Activated naive CD4-positive, alpha-beta T cell treated with Interleukin-2 at 50 U/mL for 16 hours (primary cell): ENCODE measurements around the gene CERCAM.
"Not testable (repeated sequence)": the region's sequence is repeated elsewhere in the genome, so short reads cannot be mapped to it uniquely, and the experiment has no call there.

Experiments used
- DNase-seq: peaks from one replicate; pipeline ENCODE4 v3.0.0-alpha.2; 2020

Gene CERCAM

DNA sequence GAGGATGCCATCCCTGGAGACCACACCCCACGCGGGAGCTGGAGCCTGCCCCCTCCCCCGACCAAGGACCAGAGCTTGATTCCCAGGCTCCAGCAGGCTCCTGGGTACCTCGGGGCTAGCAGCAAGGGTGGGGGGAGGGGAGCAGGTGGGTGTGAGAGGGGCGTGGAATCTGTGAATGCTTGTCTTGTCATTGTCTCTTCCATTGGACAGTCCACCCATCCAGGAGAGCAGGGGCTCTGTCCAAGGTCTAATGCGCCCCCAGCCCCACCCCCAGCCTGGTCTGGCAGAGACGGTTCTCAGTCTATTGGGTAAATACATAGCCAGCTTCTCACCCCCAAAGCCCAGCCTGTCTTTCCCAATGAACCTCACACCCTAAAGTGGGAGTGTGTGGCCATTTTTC lies 26.7 kb upstream of the CERCAM start:
- DNase-seq, result no peak

DNA sequence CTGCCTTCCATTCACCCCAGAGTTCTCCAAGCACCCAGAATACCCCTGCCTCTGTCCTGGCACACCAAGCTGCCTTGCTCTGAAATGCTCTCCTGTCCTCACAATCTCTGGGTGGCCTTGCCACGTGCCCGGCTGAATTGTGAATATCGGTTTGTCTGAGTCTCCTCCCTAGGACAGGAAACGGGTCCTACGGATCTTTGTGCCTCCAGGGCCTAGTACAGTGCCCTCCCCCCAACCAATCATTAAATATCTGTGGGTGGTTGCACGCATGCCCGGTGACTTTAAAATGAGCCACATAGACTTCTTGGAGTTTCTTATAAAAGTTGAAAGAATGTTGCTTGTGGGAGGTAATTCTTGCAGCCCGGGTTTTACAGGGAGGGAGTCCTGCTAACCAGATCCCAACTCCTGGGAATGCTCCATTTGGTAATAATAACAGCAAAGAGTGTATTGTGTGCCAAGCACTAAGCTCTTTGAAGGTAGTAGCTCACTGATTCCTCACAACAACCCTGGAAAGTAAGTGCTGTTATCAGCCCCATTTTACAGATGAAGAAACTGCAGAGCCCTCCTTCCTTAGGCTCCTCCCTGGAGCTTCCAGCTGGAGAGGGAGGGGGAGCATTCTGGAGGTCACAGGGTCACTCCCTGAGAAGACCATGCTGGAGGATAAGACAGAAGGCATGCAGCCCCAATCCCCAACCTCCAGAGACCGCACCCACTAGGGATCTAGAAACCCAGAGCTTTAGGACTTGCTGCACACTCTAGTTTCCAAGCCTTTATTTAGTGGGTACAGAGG lies 26.1 kb upstream of the CERCAM start:
- DNase-seq, result no peak

DNA sequence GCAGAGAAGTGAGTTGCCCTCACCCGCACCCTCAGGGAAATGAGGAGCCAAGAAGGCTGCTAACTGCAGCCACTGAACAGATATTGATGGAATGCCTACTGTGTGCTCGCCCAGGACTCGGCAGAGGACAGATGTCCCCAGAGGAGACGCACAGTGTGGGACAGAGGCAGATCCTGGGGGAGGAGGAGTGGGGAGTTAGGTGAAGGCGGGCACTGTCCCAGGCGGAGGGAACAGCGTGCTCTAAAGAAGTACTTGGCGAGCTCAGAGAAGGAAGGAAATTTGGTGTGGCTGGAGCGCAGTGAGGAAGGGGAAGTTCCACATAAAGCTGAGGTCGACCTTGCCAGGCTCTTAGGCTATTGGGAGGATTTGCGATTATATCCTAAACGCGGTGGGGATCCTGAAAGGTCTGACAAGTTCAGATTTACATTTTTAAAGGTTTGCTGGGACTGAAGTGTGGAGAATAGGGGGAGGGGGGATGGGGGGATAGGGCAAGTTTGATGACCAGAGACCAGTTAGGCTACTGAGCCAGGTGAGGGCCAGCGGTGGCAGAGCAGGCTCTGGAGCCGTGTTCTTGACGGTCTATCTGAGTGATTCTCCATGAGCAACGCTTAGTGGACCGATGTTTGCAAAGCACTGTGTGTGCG lies 23.6 kb upstream of the CERCAM start:
- DNase-seq, result no peak

DNA sequence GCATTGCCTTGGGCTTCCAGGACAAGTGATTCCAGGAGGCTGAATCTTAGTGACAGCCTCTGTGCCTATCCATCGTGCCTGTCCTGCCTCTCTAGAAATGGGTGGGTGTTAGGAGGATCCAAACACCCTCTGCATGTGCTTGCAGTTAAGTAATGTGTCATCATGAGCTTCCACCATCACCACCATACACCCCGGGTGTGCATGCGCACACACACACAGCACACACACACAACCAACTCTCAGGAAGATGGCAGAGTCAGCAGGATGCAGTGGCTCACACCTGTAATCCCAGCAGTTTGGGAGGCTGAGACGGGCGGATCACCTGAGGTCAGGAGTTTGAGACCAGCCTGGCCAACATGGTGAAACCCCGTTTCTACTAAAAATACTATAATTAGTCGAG lies 22.8 kb upstream of the CERCAM start:
- DNase-seq, result no peak

DNA sequence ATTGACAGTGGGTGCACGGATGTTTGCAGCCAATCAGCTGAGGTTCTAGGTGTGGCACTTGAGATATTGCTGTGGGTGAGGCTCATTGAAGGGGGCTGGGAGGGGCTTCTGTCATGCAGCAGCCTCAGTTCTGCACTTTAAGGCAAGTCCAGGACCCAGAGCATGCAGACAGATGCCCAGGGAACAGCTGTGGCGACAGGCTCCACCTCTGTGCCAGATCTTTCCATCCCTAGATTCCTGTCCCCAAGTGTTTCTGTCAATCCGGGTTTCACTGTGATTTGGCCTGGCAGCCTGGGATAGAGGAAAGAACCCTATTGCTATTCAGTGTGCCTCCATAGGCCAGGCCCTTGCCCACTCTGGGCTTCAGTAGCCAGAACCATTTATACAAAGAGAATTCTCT lies 20.8 kb upstream of the CERCAM start:
- no peak for DNase-seq

DNA sequence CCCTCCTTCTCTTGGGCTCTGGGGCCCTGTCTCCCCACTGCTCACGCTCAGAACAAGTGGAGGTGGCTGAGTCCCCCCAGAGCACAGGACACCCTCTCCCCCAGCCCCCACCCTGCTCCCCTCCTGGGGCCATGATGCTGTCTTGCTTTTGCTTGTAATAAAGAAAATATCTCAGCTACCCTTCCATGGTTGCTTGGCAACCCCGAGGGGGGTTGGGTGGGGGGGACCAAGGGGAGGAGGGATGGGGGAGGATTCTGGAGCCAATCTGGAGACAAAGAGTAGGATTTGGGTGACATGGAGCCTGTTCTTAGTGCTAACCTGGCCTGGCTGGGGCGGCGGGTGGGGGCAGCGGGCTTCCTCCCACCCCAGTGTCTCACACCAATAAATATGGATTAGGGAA lies 16.1 kb upstream of the CERCAM start:
- no peak for DNase-seq

DNA sequence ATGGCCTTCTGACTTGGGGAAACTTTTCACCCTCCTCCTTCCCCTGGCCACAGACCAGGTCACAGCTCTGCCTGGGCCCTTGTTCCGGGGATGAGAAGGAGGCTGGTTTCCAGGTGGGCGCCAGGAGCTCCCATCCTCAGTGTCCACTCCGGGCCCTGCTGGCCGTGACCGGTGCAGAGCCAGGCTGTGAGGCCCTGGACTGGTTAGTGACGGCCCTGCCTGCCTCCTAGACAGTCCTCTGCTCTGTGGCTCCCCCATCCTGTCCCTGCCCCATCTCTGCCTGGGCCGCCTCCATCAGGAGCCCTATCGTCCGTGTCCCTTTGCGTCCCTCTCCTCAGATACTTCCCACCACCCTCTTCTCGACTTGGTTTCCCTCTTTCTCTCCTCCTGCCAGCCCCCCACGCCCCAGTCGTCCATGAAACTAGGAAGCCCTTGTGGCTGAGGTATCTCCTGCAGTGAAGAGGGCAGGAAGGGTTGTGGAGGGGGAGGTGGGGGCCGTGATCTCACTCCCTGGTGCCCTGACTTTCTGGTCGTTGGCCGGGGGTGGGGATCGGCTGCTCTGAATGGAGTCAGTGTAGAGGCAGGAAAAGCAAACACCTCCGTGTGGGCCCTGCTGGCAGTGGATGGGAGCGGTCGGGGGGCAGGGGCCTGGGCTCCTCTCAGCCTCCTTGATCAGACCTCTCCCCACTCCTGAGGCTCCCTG lies 15.4 kb upstream of the CERCAM start:
- no peak for DNase-seq

DNA sequence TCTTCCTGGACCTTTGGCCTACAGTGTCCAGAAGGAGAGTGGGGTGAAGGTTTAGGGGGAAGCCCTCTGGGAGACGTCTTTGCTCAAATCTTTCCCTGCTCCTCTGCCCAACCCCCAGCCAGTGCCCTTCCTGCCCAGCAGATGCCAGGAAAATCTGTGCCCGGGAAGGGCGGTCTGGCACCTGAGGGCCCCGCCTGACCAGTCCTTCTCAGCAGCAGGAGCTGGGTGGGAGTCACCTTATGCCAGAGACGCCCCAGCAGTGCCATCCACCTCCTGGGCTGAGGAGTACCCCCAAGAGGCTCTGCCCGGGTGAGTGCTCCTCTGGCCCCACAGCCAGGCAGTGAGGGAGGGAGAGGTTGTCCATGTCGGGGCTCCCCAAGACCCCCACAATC lies 14.9 kb upstream of the CERCAM start:
- DNase-seq, result no peak

DNA sequence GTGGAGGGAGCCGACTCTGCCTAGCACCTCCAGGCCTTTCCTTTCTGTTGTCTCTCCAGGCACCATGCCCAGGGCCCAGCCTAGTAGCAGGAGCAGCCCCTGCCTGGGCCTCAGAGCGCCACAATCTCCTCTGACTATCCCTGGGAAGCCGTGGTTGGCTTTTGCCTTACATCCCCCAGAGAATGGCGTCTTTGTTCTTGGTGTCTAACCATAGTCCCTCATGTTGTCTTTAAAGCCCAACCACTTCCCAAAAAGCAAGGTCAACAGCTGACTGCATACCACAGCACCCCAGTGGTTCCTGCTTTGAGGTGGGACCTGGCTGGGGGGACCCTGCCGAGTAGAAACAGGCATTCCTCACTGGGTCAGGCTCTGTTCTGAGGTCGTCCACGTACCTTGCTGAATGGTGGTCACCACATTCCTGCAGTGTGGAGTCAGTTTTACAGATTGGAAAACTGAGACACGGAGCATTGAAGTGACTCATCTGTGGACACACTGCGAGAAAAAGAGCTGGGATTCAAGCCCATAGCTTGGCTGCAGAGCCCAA lies 13.7 kb upstream of the CERCAM start:
- no peak for DNase-seq

DNA sequence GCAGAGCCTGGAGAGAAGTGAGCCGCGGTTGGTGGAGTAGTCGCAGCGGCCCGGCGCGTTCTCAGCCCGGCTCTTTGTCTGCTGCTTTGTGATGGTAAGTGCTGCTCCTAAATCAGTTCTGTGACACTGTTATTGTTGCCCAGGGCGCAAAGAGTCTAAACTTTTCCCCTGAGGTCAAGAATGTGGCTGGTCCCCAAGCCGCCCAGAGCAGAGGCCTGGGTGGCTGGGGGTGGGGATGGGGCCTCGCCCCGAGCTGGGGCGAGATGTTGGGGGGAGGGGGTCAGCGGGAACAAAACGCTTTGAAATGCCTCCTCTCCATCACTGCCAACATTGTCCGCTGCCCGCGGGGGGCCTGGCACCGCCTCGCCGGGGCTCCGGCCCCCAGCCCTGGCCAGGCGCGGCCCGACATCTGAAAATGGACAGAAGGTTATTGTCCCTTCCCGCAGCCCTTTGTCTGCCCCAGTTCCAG lies 11.7 kb upstream of the CERCAM start:
- no peak for DNase-seq

DNA sequence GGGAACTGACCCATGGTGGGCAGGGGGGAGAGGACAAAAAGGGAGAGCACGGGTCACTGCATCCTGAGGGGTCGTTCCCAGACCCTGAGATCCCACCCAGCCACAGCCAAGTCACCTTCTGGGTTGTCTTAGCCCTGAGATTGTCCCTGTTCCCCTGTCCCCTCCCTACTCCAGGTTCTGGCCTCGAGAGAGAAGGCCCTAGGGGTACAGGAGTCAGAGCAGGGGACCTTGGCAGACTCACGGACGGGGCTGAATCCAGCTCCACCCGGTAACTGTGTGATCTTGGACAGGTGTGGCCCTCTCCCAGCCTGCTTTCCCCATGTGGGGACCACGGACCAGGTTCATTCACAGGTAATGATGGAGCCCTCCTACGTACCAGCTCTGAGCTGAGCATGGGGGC lies 11.2 kb upstream of the CERCAM start:
- DNase-seq, result no peak

DNA sequence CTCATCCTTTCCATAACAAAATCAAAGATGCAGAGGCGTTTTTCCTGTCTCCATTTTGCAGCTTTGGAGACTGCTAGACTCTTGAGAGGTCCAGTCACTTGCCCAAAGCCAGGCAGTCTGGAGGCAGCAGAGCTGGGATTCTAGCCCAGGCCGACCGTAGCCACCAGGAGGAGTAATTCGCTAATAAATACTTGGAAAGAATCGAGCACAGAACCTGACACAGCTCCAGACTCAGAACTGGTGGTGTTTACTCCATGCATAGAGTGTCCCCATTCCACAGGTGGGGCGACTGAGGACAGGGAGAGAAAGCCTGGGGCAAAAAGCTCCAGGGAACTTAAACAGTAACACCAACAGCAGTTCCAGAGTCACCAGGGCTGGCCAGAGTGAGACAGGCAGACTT lies 10.7 kb upstream of the CERCAM start:
- no peak for DNase-seq

DNA sequence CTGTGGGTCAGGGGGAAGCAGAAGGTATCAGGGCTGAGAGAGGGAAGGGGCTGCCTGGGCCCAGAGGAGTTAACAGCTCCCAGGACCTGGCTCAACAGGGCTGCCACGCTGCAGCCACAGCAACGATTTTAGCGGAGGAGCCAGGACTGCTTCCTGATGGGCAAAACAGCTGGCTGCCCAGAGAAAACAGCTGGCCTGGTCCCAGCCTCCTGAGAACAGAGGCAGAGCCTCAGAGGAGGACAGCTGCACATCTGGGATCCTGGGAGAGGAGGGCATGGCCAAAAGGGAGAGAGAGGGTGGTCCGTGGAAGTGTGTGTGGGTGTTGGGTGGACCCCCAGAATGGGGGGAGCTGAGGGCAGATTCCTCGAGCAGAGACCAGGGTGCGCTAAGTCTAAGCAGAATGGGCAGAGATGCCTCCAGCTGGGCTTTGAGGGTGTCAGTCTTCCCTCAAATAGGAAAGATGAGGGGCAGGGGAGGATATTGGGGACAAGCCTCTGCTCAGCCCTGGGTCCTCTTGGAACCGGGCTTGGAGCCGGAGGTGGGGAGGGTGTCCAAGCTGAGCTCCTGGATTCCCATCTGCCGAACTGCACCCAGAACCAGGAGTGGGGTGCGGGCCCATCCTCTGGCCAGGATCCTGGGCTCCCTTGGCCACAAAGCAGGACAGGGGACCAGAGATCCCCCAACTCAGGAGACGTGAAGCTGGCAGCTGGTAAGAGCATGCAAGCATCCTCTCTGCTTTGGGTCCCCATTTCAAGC lies 9.1 kb upstream of the CERCAM start:
- no peak for DNase-seq

DNA sequence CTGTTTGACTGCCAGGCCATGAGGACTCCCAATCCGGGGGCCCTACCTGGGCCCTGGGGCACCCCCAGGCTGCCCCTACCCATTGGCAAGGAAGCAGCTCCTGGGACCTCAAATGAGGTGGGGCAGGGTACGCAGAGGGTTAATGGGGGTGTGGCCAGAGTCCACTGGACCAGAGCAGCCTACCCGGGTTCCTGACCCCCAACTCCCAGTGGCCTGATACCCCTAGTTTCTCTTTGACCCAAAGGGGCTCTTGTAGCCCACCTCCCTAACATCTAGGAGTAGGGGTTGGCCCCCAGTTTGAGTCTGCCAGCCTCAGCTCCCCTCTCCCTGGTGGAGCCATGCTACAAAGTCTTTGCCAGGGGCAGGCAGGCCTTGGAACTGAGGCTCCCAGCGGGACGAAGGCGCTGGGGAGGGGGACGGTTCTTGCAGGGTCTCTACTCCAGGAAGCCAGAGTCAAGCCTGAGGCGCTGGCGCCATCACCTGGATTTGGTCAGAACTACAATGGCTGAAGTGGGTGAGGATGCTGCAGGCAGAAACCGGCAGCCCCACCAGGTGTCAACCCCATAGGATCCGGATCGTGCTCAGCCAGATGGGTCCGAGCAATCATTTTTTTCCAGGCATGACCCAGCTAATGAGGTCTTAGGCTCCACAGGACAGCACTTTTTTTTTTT lies 8.4 kb upstream of the CERCAM start:
- DNase-seq, result peak; percentile 52

DNA sequence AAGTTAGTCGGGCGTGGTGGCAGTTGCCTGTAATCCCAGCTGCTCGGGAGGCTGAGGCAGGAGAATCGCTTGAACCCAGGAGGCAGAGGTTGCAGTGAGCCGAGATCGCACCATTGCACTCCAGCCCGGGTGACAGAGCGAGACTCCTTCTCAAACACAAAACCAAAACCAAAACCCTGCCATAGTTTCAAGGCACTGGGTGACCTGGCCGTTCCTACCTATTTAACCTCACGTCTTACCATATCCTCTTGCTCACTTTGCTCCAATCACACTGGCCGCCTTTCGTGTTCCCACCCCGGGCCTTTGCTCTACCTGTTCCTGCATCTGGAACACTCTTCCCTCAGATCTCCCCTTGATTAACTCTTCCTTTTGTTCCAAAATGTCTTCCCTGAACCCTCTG lies 6.9 kb upstream of the CERCAM start:
- DNase-seq, result not testable (repeated sequence)

DNA sequence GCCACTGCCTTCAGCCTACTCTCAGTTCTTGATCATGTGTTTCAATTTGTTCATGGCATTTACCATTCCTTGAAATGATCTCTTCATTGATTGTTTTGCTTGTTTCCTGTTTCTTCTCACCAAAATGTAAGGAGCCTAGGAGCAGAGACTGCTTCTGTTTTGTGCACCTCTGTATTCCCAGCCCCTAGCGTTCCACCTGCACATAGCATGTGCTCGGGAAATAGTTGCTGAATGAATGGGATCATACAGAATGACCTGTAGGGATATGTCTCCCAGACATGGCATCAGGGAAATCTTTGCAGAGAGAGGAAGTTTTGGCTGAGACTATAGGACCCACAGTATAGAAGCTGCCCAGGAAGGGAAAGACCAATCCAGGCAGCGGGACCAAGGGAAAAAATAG lies 6.2 kb upstream of the CERCAM start:
- DNase-seq, result no peak

DNA sequence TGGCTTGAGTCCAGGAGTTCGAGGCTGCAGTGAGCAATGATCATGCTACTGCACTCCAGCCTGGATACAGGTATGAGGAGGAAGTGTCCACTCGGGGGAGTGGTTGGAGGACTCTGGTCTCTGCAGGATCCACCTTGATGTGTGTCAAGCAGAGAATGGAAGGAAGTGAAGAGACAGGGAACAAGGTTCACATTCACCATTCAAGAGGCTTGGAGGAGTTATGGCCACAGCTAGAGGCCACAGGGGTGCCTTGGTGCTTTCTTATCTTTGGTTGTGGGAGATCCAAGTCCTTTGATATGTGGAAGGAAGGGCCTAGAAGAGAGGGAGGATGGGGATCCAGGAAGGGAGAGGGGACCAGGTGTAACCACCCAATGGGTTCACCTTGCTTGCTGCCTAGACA lies 5.4 kb upstream of the CERCAM start:
- no peak for DNase-seq

DNA sequence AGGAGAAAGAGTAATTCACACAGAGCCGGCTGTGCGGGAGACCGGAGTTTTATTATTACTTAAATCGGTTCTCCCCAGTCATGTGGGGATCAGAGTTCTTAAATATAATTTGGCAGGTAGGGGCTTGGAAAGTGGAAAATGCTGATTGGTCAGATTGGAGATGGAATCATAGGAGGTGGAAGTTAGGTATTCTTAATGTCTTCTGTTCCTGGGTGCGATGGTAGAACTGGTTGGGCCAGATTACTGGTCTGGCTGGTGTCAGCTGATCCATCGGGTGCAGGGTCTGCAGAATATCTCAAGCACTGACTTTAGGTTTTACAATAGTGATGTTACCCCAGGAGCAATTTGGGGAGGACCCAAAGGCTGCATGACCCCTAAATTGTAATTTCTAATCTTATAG lies 4.6 kb upstream of the CERCAM start:
- no peak for DNase-seq

DNA sequence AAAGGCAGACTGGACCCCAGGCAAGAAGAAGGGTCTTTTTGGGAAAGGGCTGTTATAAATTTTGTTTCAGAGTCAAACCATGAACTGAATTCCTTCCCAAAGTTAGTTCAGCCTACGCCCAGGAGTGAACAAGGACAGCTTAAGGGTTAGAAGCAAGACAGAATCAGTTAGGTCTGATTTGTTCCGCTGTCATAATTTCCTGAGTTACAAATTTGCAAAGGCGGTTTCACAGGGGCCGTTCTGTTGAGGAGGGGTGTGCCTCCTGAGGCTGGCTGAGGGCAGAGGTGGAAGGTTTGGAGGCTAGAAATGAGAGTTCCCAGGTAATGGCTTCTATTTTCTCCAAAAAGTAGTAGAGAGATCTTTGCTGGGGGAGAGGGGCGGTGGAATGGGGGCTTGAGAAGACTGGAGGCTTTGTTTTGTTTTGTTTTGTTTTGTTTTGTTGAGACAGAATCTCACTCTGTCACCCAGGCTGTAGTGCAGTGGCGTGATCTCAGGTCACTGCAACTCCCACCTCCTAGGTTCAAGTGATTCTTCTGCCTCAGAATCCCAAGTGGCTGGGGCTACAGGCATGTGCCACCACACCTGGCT lies 4.1 kb upstream of the CERCAM start:
- no peak for DNase-seq

DNA sequence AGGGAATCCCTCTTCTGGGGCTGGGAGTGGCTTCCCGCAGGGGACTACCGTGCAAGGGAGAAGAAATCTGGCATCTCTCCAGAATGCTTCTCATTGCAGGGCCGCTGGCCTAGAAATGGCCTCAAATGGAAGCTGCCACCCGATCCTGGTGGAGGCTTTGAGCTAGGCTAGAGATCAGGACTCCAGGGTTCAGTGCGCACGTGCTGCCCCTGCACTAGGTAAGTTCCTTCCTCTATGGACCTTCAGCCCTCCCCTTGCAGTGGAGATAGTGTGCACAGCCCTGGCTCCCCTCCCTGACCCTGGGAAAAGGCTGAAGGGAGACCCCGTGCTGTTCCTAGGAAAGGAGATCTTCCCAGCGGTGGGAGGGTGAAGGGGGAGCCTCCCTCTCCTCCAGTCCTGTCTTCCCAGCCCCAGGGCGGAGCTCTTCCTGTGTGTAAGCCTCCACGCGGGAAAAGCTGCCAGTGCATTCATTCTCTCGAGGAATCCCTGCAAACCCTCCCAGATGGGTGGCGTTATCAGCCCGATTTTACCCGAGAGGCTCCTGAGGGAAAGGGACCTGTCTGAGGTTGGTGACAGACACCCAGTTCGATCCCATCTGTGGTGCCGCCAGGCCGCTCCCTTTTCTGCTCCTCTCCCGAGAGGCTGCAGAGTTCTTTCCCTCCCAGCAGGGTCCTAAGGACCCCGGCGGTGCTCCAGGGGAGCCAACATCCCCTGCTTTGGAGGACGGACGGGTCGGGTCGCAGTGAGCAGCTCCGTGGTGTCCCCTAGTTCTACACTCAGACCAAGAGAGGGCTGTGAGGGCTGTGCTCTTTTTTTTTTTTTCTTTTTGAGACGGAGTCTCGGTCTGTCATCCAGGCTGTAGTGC lies 1.4 kb upstream of the CERCAM start:
- DNase-seq, result no peak

DNA sequence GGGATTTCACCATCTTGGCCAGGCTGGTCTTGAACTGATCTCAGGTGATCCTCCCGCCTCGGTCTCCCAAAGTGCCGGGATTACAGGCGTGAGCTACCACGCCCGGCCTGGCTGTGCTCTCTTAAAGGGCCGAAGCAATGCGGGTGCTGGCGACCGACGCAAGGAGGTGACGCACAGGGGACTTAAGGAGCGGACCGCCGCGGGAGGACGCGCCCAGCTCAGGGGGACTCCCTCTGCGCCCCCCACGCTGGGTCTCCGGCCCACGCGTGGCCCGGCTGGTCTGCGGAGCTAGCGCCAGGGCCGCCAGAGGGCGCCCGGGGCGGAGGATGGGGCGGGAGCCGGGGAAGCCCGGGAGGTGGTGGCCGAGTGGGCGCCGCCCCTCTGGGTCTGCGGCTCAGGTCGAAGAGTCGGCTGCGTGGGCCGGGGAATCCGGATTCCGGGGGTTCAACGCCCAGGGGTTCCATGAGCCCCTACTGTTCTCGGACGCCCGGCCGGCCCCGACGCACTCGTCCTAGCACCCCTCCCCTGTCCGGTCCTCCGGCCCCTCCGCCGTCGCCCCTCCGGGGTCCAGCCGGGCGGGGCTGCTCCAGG lies 502 bp upstream of the CERCAM start:
- peak; percentile 74 for DNase-seq
